ENCODE results near the gene DNAI4.

- TF ChIP-seq CTCF (IDR thresholded peaks at IDR 0.05; ENCODE audit: extremely low read depth in 1 of 2, insufficient read depth in 1 of 2, low read depth in 1 of 2, low read length in 2 of 2) (no peak), FOS (IDR thresholded peaks at IDR 0.05; ENCODE audit: borderline replicate concordance, insufficient read depth, low read length) (no peak), POLR2A (IDR thresholded peaks at IDR 0.05; ENCODE audit: low read depth, low read length) (no peak), POLR2AphosphoS5 (IDR thresholded peaks at IDR 0.05; ENCODE audit: insufficient read depth, low read depth, low read length) (no peak), EZH2 (IDR thresholded peaks at IDR 0.05; ENCODE audit: borderline replicate concordance, low read depth, low read length, severe bottlenecking) (no peak), JUN (IDR thresholded peaks at IDR 0.05; ENCODE audit: borderline replicate concordance, insufficient read depth, insufficient read length, low read depth) (no peak), MYC (IDR thresholded peaks at IDR 0.05; ENCODE audit: low read depth, low read length) (no peak), GATA2 (IDR thresholded peaks at IDR 0.05; ENCODE audit: insufficient read depth, insufficient read length, low read depth, low read length) (no peak)
These were observed 51.5 kb downstream of the DNAI4 start for GRCh38 chr1:66873111-66873510.

Data from endothelial cell of umbilical vein (primary cell).